Left colon (tissue), 2 donors: ENCODE results near the gene SLIT3. TPM values are rescaled to one million over a fixed set of nuclear protein-coding genes. Genes with fewer than 3 reads are reported as not detected.
A peak's percentile ranks its signal among the peaks of the same experiment; 100 is the strongest.

Experiments
- ATAC-seq: fragments of 200-7000 bp; cut with Tn5 transposase; one replicate; pipeline ENCODE4 v1.9.1; 2020; ENCODE audit warnings: mild to moderate bottlenecking, moderate library complexity
- DNase-seq, 2 donors: peaks; one replicate each; pipeline ENCODE4 v3.0.0-alpha.2; 2020
- intact Hi-C, 2 donors: fragments of 100-400 bp; cut with DNase I in 1 of 2; cut with micrococcal nuclease in 1 of 2; formaldehyde crosslinking; loops; one replicate each; pipeline versions ENCODE4 v1.11.2 to v1.14.0; 2022; cut with DNase I, micrococcal nuclease
- total RNA-seq, 2 donors: library from RNA; stranded (reverse); fragmentation: NEBNext Ultra II Directional; extraction: Animal tissue kit (Norgen Biotek cat#: 25700); gene quantifications; one replicate each; pipeline ENCODE4 v1.2.1, GENCODE V29; 2021
- donor health status: DM: no; HTN: no; CAD: no.
- donor health status: DM: yes; HTN: yes; CAD: no.

SLIT3 gene
- total RNA-seq, 2 donors from 2014 or later = 6.1 to 15.7 TPM

GRCh38 chr5:168882283-168882682 is 418.7 kb downstream of the SLIT3 start:
- ATAC-seq = no peak
- intact Hi-C loops = no loop called here
- no peak for DNase-seq

- DNase-seq (no peak), ATAC-seq (no peak)
- intact Hi-C loops = no loop called here
These were observed 419.4 kb downstream of the SLIT3 start for GRCh38 chr5:168881427-168882149.

GRCh38 chr5:168879929-168880328 is 421.0 kb downstream of the SLIT3 start:
- DNase-seq = no peak
- ATAC-seq = peak; percentile 34
- intact Hi-C loops = no loop called here

GRCh38 chr5:168879331-168879730 is 421.6 kb downstream of the SLIT3 start:
- intact Hi-C loops = no loop called here
- no peak for DNase-seq
- no peak for ATAC-seq

GRCh38 chr5:168878135-168878745 is 422.7 kb downstream of the SLIT3 start:
- intact Hi-C loops = no loop called here
- ATAC-seq (no peak), DNase-seq (no peak)

- ATAC-seq = no peak
- DNase-seq = no peak
- intact Hi-C loops = no loop called here
These were observed 423.6 kb downstream of the SLIT3 start for GRCh38 chr5:168877132-168877892.

- ATAC-seq (no peak), DNase-seq (no peak)
- intact Hi-C loops = no loop called here
These were observed 424.5 kb downstream of the SLIT3 start for GRCh38 chr5:168876419-168876818.

GRCh38 chr5:168875832-168876231 is 425.1 kb downstream of the SLIT3 start:
- intact Hi-C loops = no loop called here
- ATAC-seq = no peak
- no peak for DNase-seq

- ATAC-seq (no peak), DNase-seq (no peak)
- intact Hi-C loops = no loop called here
These were observed 426.1 kb downstream of the SLIT3 start for GRCh38 chr5:168874713-168875380.

GRCh38 chr5:168872246-168872645 is 428.7 kb downstream of the SLIT3 start:
- no peak for ATAC-seq
- intact Hi-C loops = no loop called here
- DNase-seq = no peak

GRCh38 chr5:168870910-168871309 is 430.0 kb downstream of the SLIT3 start:
- intact Hi-C loops = no loop called here
- ATAC-seq (no peak), DNase-seq (no peak)

- ATAC-seq = no peak
- DNase-seq = no peak
- intact Hi-C loops = no loop called here
These were observed 431.2 kb downstream of the SLIT3 start for GRCh38 chr5:168869615-168870227.

GRCh38 chr5:168867241-168867640 is 433.7 kb downstream of the SLIT3 start:
- intact Hi-C loops = no loop called here
- DNase-seq (no peak), ATAC-seq (no peak)

GRCh38 chr5:168865968-168866367 is 435.0 kb downstream of the SLIT3 start:
- intact Hi-C loops = no loop called here
- no peak for ATAC-seq
- DNase-seq = no peak

GRCh38 chr5:168863021-168863420 is 437.9 kb downstream of the SLIT3 start:
- intact Hi-C loops = no loop called here
- ATAC-seq = no peak
- no peak for DNase-seq

GRCh38 chr5:168860503-168860902 is 440.4 kb downstream of the SLIT3 start:
- ATAC-seq (no peak), DNase-seq (no peak)
- intact Hi-C loops = no loop called here

- DNase-seq = no peak
- ATAC-seq = no peak
- intact Hi-C loops = no loop called here
These were observed 440.9 kb downstream of the SLIT3 start for GRCh38 chr5:168860081-168860480.

GRCh38 chr5:168859471-168859870 is 441.5 kb downstream of the SLIT3 start:
- intact Hi-C loops = no loop called here
- no peak for DNase-seq
- ATAC-seq = no peak

- ATAC-seq = no peak
- no peak for DNase-seq
- intact Hi-C loops = no loop called here
These were observed 441.9 kb downstream of the SLIT3 start for GRCh38 chr5:168858994-168859393.
